HG02840 (cell line): ENCODE results near the gene CAMK2B.

Source experiments
- ATAC-seq: cut with Tn5 transposase; IDR thresholded peaks from one replicate; pipeline ENCODE4 v1.9.1; 2021; ENCODE audit warnings: mild to moderate bottlenecking, moderate library complexity, moderate number of reproducible peaks; ENCODE audit not compliant: unreplicated experiment, low FRiP score

The CAMK2B gene

DNA sequence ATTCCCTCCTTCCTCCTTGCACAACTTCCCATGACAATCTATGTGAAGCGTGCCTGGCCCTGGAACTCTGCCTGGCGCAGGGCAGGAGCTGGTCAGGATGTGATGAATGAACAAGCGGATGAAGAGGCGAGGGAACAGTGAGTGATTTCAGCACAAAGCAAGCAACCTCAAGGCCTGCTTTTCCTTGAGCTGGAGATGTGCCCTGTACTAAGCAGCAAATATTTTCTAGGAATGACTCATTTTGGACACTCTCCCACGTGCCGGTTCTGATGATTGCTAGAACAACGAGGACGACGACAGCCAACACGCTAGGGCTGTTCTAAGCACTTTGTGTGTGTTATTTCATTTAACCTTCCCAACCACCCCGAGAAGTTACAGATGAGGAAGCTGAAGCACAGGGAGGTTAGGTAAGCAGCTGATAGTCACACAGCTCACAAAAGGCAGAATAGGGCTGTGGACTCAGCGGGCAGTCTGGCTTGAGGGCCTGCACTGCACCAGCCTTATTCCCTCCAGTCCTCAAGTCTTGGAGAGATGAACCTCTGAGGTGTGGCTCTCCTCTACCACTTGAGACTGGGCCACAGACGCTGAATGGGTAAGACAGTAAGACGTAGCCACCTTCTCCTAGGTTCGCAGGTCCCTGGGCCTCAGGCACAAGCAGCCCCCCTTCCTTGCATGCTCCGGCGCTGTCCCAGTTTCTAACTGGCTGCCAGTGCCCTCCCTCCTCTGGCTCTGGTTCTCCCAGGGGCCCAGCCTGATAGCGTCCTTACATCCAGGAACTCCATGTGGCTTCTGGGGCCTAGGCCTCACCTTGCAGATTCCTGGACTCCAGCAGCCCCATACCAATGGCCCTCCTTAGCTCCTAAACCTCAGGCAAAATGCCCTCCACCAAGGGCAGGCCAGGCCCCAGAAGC is 65.6 kb downstream of the CAMK2B start:
- no peak for ATAC-seq

DNA sequence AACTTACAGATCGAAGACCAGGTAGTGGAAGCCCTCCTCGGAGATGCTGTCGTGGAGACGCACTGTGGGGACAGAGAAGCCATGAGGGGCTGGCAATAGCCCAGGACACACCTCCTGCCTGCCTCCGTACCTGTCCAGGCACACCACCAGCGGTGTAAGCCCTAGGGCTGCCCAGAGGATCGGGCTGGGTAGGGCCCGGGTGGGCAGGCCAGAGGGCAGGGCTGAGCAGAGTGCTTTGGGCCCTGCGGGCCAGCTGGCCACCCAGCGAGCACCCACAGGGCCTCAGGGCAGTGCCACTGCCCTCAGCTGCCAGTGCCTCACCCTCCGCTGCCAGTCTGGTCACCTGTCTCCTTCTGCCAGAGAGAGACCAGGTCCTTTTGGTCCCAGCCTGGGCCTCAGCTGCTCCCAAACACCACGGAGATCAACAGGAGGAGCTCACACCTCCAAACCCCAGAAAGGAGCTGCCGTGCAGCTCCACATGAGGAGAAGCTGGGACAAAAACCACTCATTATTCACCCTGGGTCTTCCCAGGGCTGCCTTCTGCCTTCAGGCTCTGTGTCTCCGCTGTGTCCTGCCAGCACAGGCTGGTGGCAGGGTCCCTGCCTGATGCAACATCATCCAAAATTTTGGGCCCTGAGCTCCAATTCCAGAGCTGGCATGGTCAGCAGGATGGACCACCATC is 66.4 kb downstream of the CAMK2B start:
- ATAC-seq, result no peak

DNA sequence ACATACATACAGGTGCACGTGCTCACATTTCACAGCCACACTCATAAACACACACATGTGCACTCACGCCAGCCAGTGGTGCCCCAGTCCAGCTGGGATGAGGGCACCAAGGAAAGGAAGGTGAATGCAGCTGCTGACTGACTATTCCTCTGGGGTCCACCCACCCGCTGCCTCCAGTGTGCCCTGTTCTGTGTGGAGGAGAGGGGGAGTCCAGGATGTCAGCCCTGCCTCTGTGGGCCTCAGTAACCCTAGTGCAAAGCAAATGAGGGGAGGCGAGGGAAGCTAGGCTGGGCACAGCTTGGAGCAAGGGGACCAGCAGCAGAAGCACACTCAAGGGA is 67.0 kb downstream of the CAMK2B start:
- no peak for ATAC-seq

DNA sequence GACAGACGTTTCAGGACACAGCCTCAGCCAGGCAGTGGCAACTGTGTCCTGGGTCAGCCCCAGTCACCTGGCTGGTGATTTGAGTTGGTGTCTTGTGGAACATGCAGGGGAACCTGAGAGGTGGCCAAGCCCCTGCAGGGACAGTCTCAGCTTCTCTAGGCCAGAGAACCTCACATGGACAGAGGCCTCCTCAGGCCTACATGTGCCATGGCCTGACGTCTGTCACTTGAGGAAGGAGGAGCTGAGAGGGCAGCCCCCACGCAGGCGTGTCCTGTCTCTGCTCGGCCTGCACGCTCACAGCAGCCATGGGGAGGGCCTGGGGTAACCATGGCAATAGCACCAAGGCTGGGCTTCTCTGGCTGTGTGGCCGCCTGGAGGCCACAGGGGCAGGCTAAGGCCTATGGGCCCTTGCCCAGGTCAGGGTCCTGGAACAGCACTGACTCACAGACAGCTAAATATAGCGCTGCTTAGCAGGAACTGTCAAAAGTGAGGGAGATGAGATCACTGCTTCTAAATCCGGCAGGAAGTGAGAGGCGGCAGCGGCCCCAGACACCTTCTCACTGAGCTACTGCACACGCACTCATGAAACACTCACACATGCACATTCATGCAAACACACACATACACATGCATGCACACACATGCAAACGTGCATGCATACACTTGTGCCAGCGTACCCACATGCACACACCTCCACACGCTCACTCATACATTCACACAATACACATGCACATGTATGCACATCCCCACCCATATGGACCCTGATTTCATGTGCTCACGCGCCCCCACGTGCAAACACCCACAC is 67.6 kb downstream of the CAMK2B start:
- ATAC-seq, result peak; percentile 83

DNA sequence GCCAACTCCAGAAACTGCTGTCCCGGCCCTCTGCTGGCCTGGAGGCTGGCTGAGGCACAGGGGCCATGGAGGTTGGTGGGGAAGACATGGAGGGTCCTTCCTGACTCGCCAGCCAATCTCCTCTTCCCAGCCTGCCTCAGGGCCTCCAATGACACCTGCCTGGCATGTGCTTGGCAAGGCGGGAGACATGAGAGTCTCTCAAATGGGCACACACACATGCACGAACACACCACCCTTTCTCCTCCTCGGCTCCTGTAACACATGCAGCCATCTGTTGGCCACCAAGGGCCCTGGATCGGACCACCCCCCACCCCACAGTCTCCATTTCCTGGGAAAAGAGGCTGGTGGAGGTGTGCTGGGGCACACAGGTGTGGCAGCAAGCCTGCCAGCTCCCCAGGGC is 68.2 kb downstream of the CAMK2B start:
- ATAC-seq, result no peak

DNA sequence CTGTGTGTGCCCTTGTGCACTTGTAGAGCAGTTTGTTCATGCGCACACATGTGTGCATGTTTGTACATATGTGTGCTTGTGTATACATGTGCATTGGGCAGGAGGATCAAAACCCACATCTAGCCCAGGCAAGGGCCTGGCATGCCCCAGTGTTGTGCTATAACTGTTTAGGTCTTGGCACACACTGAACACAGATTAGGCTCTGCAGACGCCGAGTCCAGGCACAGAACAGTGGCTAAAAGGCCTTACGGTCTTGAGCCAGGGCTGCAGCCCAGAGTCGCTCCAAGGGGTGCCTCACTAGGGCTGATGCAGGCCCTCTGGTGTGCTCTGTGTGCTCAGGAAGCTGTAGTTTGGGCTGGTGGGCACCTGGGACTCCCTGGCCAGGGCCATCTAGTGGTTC is 68.9 kb downstream of the CAMK2B start:
- ATAC-seq, result no peak

DNA sequence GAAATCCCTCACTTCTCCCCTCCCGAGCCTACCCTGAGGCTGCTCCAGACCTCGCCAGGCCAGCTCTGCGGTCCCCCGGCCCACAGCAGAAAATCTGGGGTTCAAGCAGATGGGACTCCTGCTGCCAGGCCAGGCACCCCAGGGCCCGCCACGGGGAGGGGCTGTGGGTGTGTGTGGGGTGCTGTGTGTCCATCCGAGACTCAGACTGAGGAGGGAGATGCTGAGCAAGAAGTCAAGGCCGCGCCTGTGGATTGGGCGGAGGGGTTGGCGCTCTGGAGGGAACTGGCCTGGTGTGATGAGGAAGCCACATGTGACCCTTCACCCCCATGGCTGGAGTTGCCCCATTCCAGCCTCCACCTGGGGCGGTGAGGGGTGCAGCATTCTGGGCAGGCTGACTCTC is 73.5 kb downstream of the CAMK2B start:
- ATAC-seq, result no peak

DNA sequence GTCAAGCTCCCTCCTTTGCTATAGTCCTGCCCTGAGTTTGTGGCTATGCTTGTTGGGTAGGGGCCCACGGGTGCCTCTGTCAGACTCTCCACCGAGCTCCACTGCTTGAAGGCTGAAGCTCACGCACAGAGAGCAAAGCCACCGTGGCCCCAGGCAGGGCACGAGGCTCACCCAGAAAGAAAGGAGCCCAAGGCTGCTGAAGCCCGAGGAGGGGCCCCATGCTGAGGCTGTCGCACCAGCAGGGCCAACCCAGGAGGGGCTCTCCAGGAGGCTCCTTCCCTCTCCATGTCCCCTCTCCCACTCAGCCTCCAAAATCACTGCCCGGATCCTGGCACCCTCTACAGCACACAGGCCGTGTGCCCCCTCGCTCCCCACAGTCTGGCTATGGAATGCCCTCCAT is 74.1 kb downstream of the CAMK2B start:
- ATAC-seq, result no peak

DNA sequence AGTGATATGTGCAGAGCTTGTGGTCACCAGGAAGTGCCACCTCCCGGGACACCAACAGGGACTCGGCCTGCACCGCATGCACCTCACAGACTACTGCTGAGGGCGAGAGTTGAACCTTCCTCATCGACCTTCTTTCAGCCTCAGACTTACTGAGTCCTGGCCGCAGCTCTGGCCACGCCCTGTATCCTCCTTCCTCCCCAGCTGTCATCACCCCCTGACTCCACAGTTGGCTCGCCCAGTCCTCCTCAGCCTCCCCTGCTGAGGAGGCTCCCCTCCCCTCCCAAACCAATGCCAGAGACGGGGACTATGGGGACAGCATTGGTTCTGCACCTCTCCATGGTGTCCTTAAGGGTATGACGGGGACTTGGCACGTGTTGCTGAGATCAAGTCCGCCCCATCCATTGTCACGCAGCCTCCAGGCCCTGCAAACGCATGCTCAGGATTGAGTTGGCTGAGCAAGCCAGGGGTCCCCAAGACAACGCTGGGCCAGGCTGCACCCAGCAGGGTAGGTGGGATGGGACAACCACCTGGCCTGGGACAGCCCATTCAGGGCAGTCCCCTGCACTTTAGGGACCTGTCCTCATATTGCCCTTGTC is 75.7 kb downstream of the CAMK2B start:
- no peak for ATAC-seq

DNA sequence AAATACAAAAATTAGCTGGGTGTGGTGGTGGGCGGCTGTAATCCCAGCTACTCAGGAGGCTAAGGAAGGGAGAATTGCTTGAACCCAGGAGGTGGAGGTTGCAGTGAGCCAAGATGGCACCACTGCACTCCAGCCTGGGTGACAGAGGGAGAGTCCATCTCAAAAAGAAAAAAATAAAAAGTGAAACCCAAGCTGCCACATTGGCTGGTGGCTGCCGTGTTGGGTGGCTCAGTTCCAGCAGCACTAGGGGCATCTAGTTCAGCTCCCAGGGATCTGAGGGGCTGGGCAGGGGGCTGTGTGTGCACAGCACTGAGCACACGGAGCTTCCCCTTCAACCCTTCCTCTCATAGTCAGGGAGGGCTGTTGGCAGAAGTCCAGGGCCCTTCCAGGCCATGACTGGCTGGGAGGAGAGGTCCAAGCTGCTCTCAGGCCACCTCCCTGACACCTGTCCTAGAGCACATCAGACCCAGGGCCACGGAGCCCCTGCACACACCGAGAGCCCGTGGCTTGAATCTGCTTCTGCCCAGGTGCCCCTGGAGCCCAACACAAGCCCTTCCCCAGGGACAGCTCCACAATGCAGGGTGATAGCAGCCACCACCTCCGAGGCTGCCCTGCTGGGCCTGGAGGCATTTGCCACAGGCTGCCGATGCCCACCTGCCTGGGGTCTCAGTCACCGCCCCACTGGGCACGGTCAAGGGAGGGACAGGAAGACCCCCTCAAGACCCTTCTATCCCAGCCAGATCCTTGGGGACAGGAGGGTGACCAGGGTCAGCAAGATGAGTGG is 77.3 kb downstream of the CAMK2B start:
- ATAC-seq, result no peak

DNA sequence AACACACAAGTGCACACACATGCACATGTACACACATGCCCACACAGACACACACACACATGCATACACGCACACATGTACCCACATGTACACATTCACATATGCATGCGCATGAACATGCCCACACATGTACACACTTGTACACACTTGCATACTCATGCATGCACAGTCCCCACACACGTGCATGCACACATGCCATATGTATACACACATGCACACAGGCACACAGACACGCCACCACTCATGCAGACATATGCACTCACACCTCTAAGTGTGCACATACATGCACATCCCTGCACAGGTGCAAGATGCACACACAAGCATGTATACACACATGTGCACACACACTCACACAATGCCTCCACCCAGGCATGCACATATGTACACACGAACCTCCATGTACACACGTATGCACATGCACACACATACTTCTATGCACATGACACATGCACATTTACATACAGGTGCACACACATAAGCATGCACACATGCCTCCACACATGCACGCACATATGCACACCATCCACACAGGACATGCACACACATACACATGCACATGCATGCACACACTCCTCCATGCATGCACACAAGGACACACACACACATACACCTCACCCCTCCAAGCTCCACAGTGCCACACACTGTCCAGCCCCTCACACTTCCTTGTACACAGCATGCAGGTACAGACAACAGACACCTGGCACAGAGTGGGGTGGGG is 78.8 kb downstream of the CAMK2B start:
- ATAC-seq, result no peak

DNA sequence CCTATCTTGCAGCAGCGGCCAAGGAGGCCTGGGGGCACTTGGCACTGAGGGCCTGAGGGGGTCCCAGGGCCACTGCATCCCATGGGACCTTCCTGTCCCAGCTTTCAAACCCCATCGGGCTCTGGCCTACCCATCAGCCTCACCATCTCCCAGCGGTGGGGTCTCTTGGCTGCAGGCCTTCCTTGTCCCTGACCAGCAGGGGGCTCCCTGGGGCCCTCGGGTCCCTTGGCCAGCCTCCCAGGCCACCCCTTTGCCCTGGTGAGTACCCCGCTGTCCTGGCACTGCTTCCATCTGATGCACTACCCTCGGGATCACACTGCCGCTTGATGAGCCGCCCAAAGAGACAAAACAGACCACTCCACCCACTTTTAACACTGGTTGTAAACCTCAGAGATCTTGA is 81.1 kb downstream of the CAMK2B start:
- ATAC-seq, result no peak

DNA sequence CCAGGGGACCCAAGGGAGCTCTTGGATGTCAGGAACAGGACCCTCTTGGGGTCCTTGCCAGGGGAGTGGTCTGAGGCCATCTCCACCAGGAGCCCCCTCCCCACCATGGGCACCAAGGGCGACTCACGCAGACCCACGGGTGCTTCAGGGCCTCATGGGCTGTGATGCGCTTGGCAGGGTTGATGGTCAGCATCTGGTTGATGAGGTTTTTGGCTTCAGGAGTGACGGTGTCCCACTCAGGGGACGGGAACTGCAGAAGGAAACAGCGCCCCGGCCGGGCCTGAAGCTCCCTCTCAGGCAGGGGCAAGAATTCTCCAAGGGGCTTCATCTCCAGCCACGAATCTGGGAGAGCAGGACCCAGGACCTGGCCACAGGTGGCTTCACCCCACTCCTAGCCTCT is 83.3 kb downstream of the CAMK2B start:
- ATAC-seq, result no peak

DNA sequence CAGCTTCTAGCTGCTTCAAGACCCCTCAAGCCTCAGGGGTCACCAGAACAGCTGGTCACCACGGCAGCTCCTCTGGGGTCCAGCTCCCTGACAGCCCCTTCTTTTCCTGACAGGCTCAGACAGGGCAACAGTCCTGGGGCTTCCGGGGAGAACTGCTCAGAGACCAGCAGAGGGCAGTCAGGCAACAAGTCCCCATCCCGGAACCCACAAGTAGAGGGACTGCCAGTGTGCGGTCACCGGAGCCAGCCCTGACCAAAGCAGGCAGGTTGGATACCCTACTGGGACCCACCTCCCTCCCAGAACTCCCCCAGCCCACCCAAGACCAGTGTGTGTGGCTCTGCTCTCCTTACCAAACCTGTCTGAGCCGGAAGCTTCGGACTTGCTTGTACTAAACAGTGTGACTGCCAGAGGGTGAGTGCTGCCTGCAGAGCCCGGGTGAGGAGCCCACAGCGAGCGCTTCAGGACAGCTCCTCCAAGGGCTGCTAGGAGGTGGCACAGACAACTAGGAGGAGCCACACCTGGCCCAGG is 84.3 kb downstream of the CAMK2B start:
- no peak for ATAC-seq

DNA sequence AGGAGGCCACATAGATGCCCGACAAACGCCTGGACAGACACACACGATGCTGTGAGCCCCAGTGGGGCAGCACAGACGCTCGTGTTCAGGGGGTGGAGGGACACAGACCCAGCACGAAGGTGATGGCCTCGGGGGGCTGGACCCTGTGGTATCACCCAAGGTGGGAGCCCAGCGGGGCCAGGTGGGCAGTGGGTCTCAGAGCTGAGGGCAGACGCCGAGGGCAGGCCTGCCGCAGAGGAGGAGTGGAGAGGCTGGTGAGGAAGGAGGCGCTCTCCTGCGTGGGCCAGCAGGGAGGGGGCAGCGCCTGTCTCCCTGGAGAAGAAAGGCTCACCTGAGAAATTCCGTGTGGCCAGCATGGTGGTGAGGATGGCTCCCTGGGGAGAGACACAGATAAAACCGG is 85.0 kb downstream of the CAMK2B start:
- no peak for ATAC-seq

DNA sequence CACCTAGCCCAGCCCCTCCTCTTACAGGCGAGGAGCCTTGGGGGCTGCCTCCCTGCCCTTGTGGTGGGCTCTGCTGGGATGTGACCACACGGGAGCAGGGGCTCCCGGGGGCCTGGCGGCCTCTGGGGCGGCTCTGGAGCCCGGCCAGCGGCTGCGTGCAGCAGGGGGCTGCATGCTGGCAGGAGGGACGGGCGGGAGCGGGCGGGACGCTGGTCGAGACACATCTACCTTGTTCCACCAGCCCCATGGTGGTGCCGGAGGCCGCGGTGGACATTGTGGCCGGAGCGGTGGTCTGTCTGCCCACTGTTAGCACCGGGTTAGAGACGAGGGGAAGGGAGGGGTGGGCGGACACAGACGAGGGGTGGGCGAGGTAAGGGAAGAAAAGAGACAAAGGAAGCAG is 86.0 kb downstream of the CAMK2B start:
- ATAC-seq, result no peak

DNA sequence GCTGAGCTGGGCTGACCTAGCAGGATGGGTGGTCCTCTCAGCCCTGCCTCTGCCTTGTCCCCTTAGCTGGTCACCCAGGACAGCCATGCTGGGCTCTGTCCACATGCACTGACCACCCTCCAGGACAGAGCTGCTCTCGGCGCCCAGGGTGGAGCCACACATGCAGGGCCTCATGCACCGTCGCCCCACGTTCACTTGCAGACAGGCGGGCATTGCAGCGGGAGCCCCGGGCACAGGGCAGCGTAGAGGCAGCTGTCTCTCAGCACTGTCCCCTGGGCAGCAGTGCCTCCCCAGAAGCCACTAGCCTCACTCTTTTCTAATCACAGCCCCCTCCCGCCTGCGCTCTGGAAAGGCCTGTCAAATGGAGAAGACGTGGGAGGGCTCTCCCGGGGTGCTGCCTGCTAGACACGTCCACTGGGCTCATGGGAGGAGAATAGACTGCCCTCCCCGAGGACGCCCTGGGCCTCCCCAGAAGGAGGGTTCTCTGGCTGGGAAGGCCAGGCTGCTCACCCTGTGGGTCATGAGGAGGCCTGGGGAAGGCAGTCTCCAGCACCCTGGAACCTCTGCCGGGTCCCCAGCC is 87.2 kb downstream of the CAMK2B start:
- no peak for ATAC-seq

DNA sequence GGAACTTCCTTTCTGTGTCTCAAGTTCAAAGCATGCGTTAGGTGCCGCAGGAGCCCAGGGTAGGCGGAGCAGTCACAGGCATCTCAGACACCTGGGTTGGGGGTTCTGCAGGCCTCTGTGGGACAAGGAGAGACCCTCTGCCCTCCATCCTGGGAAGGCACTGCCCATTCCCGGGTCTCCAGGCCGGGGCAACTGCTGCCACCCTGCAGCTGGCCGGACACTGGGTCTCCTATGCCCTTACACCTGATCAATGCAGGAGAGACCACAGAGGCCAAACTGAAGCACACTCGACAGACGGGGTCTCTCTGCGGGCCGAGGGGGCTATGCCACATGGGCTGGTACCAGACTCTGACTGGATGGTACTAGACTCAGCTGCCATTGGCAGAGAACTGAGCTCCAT is 87.7 kb downstream of the CAMK2B start:
- no peak for ATAC-seq

DNA sequence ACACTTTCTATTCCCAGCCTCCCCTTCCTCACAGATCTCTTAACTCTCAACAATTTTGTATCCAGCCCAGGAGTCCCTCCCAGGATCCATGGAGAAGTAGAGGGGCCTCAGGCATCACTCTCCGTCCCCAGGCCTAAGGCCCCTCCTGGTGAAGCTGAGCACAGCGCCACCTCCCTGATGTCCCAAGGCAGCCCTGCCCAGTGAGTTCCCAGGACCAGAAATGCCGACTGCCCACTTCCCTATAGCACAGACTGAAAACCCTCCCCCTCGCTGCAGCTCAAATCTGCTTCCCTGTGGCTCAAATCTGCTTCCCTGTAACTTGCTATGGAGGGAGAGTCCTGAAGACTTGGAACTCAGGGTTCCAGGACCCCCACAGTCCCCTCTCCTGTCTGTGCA is 89.1 kb downstream of the CAMK2B start:
- ATAC-seq, result no peak
